ENCODE data around the gene KRTAP4-7. TPM values are rescaled to one million over a fixed set of nuclear protein-coding genes. Genes with fewer than 3 reads are reported as not detected.
"Not testable (repeated sequence)": the region's sequence is repeated elsewhere in the genome, so short reads cannot be mapped to it uniquely, and the experiment has no call there.

KRTAP4-7 gene
- total RNA-seq, 1 donor = not detected

- H3K4me3 ChIP-seq (ENCODE audit: low read depth, low read length) = no peak overlapping the region
- TF ChIP-seq CTCF (IDR thresholded peaks at IDR 0.05; ENCODE audit: insufficient read depth, low read depth, low read length) = no peak
- DNase-seq (ENCODE audit: low read depth) = peak; percentile 78
Observed at GRCh38 chr17:41061964-41062363, 22.0 kb upstream of the KRTAP4-7 start.

- no peak overlapping the region for H3K4me3 ChIP-seq (ENCODE audit: low read depth, low read length)
- no peak for DNase-seq (ENCODE audit: low read depth)
- TF ChIP-seq CTCF (IDR thresholded peaks at IDR 0.05; ENCODE audit: insufficient read depth, low read depth, low read length) = no peak
Observed at GRCh38 chr17:41063449-41063848, 20.5 kb upstream of the KRTAP4-7 start.

- no peak for DNase-seq (ENCODE audit: low read depth)
- H3K4me3 ChIP-seq (ENCODE audit: low read depth, low read length) = no peak overlapping the region
- TF ChIP-seq CTCF (IDR thresholded peaks at IDR 0.05; ENCODE audit: insufficient read depth, low read depth, low read length) = no peak
Observed at GRCh38 chr17:41064301-41064700, 19.6 kb upstream of the KRTAP4-7 start.

- DNase-seq (ENCODE audit: low read depth); H3K4me3 ChIP-seq (ENCODE audit: low read depth, low read length): not testable (repeated sequence)
Observed at GRCh38 chr17:41065016-41065689, 18.8 kb upstream of the KRTAP4-7 start.

- DNase-seq (ENCODE audit: low read depth) = peak; percentile 93
- no peak within 1 kb of the TSS for H3K4me3 ChIP-seq (ENCODE audit: low read depth, low read length)
- no peak for TF ChIP-seq CTCF (IDR thresholded peaks at IDR 0.05; ENCODE audit: insufficient read depth, low read depth, low read length)
Observed at GRCh38 chr17:41065829-41066624, 17.9 kb upstream of the KRTAP4-7 start, which contains the start of gene KRTAP2-4. Gene KRTAP2-4 (minus strand): TSS chr17:41065879. CDS start chr17:41065845, 34 bp downstream.

GRCh38 chr17:41067281-41067680 is 16.7 kb upstream of the KRTAP4-7 start:
- DNase-seq (ENCODE audit: low read depth) = peak; percentile 57
- TF ChIP-seq CTCF (IDR thresholded peaks at IDR 0.05; ENCODE audit: insufficient read depth, low read depth, low read length) = no peak
- no peak overlapping the region for H3K4me3 ChIP-seq (ENCODE audit: low read depth, low read length)

GRCh38 chr17:41069031-41069430 is 14.9 kb upstream of the KRTAP4-7 start:
- no peak for DNase-seq (ENCODE audit: low read depth)
- H3K4me3 ChIP-seq (ENCODE audit: low read depth, low read length) = no peak overlapping the region
- TF ChIP-seq CTCF (IDR thresholded peaks at IDR 0.05; ENCODE audit: insufficient read depth, low read depth, low read length) = no peak
